Fibroblast of the aortic adventitia (primary cell): ENCODE measurements around the gene LCE1D. TPM values are rescaled to one million over a fixed set of nuclear protein-coding genes. Genes with fewer than 3 reads are reported as not detected.

ENCODE experiments used
- DNase-seq: peaks from one replicate; pipeline ENCODE4 v3.0.0-alpha.2; 2010; ENCODE audit warnings: low read depth
- H3K4me3 ChIP-seq: 2 replicates; pipeline ENCODE4 v1.5.1; 2011; ENCODE audit warnings: low read depth, mild to moderate bottlenecking, control low read depth, low read length, moderate library complexity
- total RNA-seq: library from RNA; depleted of rRNA; stranded (reverse); fragments of >200 nt; gene quantifications from 2 replicates; pipeline ENCODE4 v1.2.3, GENCODE V29; 2012; ENCODE audit warnings: low replicate concordance
- TF ChIP-seq, protein P1 (sequence below): IDR thresholded peaks from 2 replicates; pipeline ENCODE4 v1.5.1; 2011; ENCODE audit warnings: mild to moderate bottlenecking, low read length, control low read depth, inconsistent platforms; ENCODE audit not compliant: insufficient read depth

LCE1D gene
- total RNA-seq, 1 donor, result not detected

DNA sequence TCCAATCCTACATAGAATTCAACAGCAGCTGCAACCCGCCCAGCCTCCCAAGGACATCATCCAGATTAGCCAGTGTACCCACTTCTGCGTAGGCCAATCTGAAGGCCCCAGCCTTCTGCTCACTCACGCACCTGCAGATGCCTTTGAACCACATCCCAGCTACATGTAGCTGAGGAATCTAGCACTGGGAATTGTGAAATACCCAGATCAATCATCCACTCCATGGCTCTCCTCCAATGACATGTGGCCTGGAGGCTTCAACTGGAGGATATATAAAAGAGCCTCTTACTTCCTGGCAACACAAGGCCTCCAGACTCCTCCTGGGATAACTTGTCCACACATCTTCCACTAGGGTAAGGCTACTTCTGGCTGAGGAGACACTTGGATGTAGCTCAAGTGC lies 46.0 kb downstream of the LCE1D start, which contains the start of gene LCE6A:
TSS of gene LCE6A (plus strand) at position 301 of the 400 bp plus-strand sequence. CDS start 665 bp downstream, outside the sequence.
- no peak within 1 kb of the TSS for H3K4me3 ChIP-seq
- TF ChIP-seq, protein P1, sequence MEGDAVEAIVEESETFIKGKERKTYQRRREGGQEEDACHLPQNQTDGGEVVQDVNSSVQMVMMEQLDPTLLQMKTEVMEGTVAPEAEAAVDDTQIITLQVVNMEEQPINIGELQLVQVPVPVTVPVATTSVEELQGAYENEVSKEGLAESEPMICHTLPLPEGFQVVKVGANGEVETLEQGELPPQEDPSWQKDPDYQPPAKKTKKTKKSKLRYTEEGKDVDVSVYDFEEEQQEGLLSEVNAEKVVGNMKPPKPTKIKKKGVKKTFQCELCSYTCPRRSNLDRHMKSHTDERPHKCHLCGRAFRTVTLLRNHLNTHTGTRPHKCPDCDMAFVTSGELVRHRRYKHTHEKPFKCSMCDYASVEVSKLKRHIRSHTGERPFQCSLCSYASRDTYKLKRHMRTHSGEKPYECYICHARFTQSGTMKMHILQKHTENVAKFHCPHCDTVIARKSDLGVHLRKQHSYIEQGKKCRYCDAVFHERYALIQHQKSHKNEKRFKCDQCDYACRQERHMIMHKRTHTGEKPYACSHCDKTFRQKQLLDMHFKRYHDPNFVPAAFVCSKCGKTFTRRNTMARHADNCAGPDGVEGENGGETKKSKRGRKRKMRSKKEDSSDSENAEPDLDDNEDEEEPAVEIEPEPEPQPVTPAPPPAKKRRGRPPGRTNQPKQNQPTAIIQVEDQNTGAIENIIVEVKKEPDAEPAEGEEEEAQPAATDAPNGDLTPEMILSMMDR, result no peak
- no peak for DNase-seq

Other genes starting within 250 kb of the LCE1D start
- gene LCE3E, start 229.9 kb upstream of the LCE1D start, total RNA-seq, result not detected in 2 replicates
- gene LCE3D, start 216.2 kb upstream of the LCE1D start, total RNA-seq, result not detected in 2 replicates
- gene LCE3C, start 196.5 kb upstream of the LCE1D start, total RNA-seq, result not detected in 2 replicates
- gene LCE3B, start 182.9 kb upstream of the LCE1D start, total RNA-seq, result not detected in 2 replicates
- gene LCE3A, start 173.6 kb upstream of the LCE1D start, total RNA-seq, result not detected in 2 replicates
- gene LCE2D, start 133.3 kb upstream of the LCE1D start, total RNA-seq, result not detected in 2 replicates
- not detected in 2 replicates for gene LCE2C, start 121.4 kb upstream of the LCE1D start, total RNA-seq
- not detected in 2 replicates for gene LCE2B, start 110.6 kb upstream of the LCE1D start, total RNA-seq
- gene LCE2A, start 98.4 kb upstream of the LCE1D start, total RNA-seq, result not detected in 2 replicates
- not detected in 2 replicates for gene LCE4A, start 88.6 kb upstream of the LCE1D start, total RNA-seq
- gene KPRP, start 38.7 kb upstream of the LCE1D start, total RNA-seq, result not detected in 2 replicates
- not detected in 2 replicates for gene LCE1F, start 21.6 kb upstream of the LCE1D start, total RNA-seq
- gene LCE1E, start 10.5 kb upstream of the LCE1D start, total RNA-seq, result not detected in 2 replicates
- gene LCE1C, start 9.9 kb downstream of the LCE1D start, total RNA-seq, result not detected in 2 replicates
- not detected in 2 replicates for gene LCE1B, start 15.2 kb downstream of the LCE1D start, total RNA-seq
- not detected in 2 replicates for gene LCE1A, start 30.8 kb downstream of the LCE1D start, total RNA-seq
- not detected in 2 replicates for gene LCE6A, start 46.1 kb downstream of the LCE1D start, total RNA-seq
- not detected in 2 replicates for gene LCE7A, start 63.3 kb downstream of the LCE1D start, total RNA-seq
- gene SMCP, start 81.6 kb downstream of the LCE1D start, total RNA-seq, result not detected in 2 replicates
- gene IVL, start 111.8 kb downstream of the LCE1D start, total RNA-seq, result not detected in 2 replicates
- gene SPRR5, start 150.5 kb downstream of the LCE1D start, total RNA-seq, result not detected in 2 replicates
- gene SPRR4, start 173.9 kb downstream of the LCE1D start, total RNA-seq, result not detected in 2 replicates
- gene SPRR1A, start 187.4 kb downstream of the LCE1D start, total RNA-seq, result not detected in 2 replicates
- gene SPRR3, start 205.0 kb downstream of the LCE1D start, total RNA-seq, result not detected in 2 replicates
- gene SPRR1B, start 234.5 kb downstream of the LCE1D start, total RNA-seq, result not detected in 2 replicates
- gene SPRR2D, start 244.4 kb downstream of the LCE1D start, total RNA-seq, result not detected in 2 replicates